ENCODE measurements around the gene ARHGAP26. TPM values are rescaled to one million over a fixed set of nuclear protein-coding genes. Genes with fewer than 3 reads are reported as not detected.

The ARHGAP26 gene
- total and polyA plus RNA-seq, 4 experiments from 2014 or later: 2.0 to 22.7 (median 17.3) TPM

DNA sequence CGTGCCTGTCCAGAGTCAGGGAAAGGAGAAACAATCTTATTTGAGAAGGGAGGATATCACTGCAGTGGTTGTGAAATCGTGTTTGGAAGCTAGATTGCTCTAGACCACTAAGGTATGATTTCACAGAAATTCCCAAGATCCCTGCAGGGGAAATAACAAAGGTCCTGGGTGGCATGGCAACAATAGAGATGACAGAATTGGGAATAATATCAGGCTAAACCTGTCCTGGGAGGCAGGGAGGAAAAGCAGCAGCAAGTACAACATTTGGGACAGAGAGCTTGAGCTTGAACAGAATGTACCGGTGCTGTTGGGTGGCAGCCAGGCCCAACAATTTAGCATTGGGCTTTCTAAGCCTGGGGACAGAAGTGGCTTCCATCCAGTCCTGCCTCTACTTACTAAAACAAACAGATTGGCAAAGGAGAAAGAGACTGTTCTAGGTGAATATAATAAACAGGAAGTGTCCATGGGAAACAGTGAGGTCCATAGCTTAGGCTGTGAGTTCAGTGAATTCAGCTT lies 17.0 kb upstream of the ARHGAP26 start:
- ChIA-PET CTCF (ENCODE audit: partially characterized antibody) (interaction anchor here (1.0 to 12.8 kb wide), 8 partner anchors 8 to 131 kb away, joined by 3 to 354 read pairs (median 6); partner anchors contain the start of gene ARHGAP26), POLR2A (ENCODE audit: partially characterized antibody) (interaction anchor here (1.7 kb wide), 1 partner anchor 47 kb away, joined by 6 read pairs; no protein-coding TSS in a partner anchor)
- Mint-ChIP-seq H3K9me3 (peaks cover 0 to 2% (median 0%) of the 10 kb centered on the region in 8 donors), H3K36me3 (no peaks in the 10 kb centered on the region), H3K27me3 (peaks cover 0 to 1% of the 10 kb centered on the region in 2 donors), H3K27ac (no peak overlapping the region), H3K4me3 (no peak overlapping the region), H3K4me1 (peaks cover 2 to 11% (median 5%) of the 10 kb centered on the region in 4 donors)
- Histone ChIP-seq H3K36me3 (ENCODE audit: insufficient read depth, low read length) (no peaks in the 10 kb centered on the region), H3K4me1 (ENCODE audit: insufficient read depth, low read length) (no peaks in the 10 kb centered on the region), H3K27ac (ENCODE audit: low read depth, low read length) (no peak overlapping the region), H3K4me3 (ENCODE audit: low read length in 2 of 2) (no peak overlapping the region), H3K27me3 (ENCODE audit: insufficient read depth, low read length) (no peaks in the 10 kb centered on the region), H3K9me3 (ENCODE audit: control insufficient read depth in 1 of 2, low read length in 2 of 2) (no peaks in the 10 kb centered on the region)
- no peak for DNase-seq
- intact Hi-C loops (cut with micrococcal nuclease): no loop called here

GRCh38 chr5:142754031-142754430 lies 16.1 kb upstream of the ARHGAP26 start:
- peaks cover 0 to 2% (median 0%) of the 10 kb centered on the region in 8 donors for H3K9me3 Mint-ChIP-seq
- no peaks in the 10 kb centered on the region for H3K36me3 Mint-ChIP-seq
- no peak for DNase-seq
- peak overlapping the region in 1 of 7 donors; percentile 4 for H3K27ac Mint-ChIP-seq
- H3K4me1 Mint-ChIP-seq: peaks cover 2 to 7% (median 5%) of the 10 kb centered on the region in 4 donors
- CTCF ChIA-PET (ENCODE audit: partially characterized antibody): interaction anchor here (1.1 to 12.8 kb wide), 7 partner anchors 9 to 130 kb away, joined by 3 to 354 read pairs (median 5); partner anchors contain the start of gene ARHGAP26
- H3K4me3 Mint-ChIP-seq: no peak overlapping the region
- Histone ChIP-seq H3K36me3 (ENCODE audit: insufficient read depth, low read length) (no peaks in the 10 kb centered on the region), H3K27ac (ENCODE audit: low read depth, low read length) (no peak overlapping the region), H3K9me3 (ENCODE audit: control insufficient read depth in 1 of 2, low read length in 2 of 2) (no peaks in the 10 kb centered on the region), H3K4me1 (ENCODE audit: insufficient read depth, low read length) (no peaks in the 10 kb centered on the region), H3K4me3 (ENCODE audit: low read length in 2 of 2) (no peak overlapping the region), H3K27me3 (ENCODE audit: insufficient read depth, low read length) (no peaks in the 10 kb centered on the region)
- peaks cover 0 to 1% of the 10 kb centered on the region in 2 donors for H3K27me3 Mint-ChIP-seq
- POLR2A ChIA-PET (ENCODE audit: partially characterized antibody): interaction anchor here (0.6 to 1.7 kb wide), 2 partner anchors 46 to 113 kb away, joined by 3 to 6 read pairs; no protein-coding TSS in a partner anchor
- intact Hi-C loops (cut with micrococcal nuclease): no loop called here

GRCh38 chr5:142756576-142756975 lies 13.6 kb upstream of the ARHGAP26 start:
- H3K9me3 Mint-ChIP-seq: peaks cover 0 to 2% (median 0%) of the 10 kb centered on the region in 8 donors
- peaks cover 0 to 7% (median 3%) of the 10 kb centered on the region in 4 donors for H3K4me1 Mint-ChIP-seq
- peaks cover 0 to 1% of the 10 kb centered on the region in 2 donors for H3K27me3 Mint-ChIP-seq
- Histone ChIP-seq H3K4me1 (ENCODE audit: insufficient read depth, low read length) (no peaks in the 10 kb centered on the region), H3K9me3 (ENCODE audit: control insufficient read depth in 1 of 2, low read length in 2 of 2) (no peaks in the 10 kb centered on the region), H3K27ac (ENCODE audit: low read depth, low read length) (no peak overlapping the region), H3K4me3 (ENCODE audit: low read length in 2 of 2) (no peak overlapping the region), H3K27me3 (ENCODE audit: insufficient read depth, low read length) (no peaks in the 10 kb centered on the region), H3K36me3 (ENCODE audit: insufficient read depth, low read length) (no peaks in the 10 kb centered on the region)
- no peak for DNase-seq
- intact Hi-C loops (cut with micrococcal nuclease): no loop called here
- ChIA-PET CTCF (ENCODE audit: partially characterized antibody) (interaction anchor here (1.0 to 12.8 kb wide), 3 partner anchors 10 to 127 kb away, joined by 3 to 354 read pairs (median 3); no protein-coding TSS in a partner anchor), POLR2A (ENCODE audit: partially characterized antibody) (no interaction called here)
- H3K36me3 Mint-ChIP-seq: no peaks in the 10 kb centered on the region
- H3K4me3 Mint-ChIP-seq: no peak overlapping the region
- no peak overlapping the region for H3K27ac Mint-ChIP-seq

- no peak overlapping the region for H3K27ac ChIP-seq (ENCODE audit: low read depth, low read length)
These were observed 12.6 kb upstream of the ARHGAP26 start for GRCh38 chr5:142757564-142757963.

GRCh38 chr5:142758062-142758795 lies 11.9 kb upstream of the ARHGAP26 start:
- CTCF ChIA-PET (ENCODE audit: partially characterized antibody): interaction anchor here (0.9 to 1.3 kb wide), 3 partner anchors 10 to 39 kb away, joined by 3 to 5 read pairs (median 3); no protein-coding TSS in a partner anchor
- Histone ChIP-seq H3K9me3 (ENCODE audit: control insufficient read depth in 1 of 2, low read length in 2 of 2) (no peaks in the 10 kb centered on the region), H3K4me1 (ENCODE audit: insufficient read depth, low read length) (no peaks in the 10 kb centered on the region), H3K27me3 (ENCODE audit: insufficient read depth, low read length) (no peaks in the 10 kb centered on the region), H3K27ac (ENCODE audit: low read depth, low read length) (no peak overlapping the region), H3K36me3 (ENCODE audit: insufficient read depth, low read length) (no peaks in the 10 kb centered on the region), H3K4me3 (ENCODE audit: low read length in 2 of 2) (no peak overlapping the region)
- Mint-ChIP-seq H3K9me3 (peaks cover 0 to 2% (median 0%) of the 10 kb centered on the region in 8 donors), H3K27me3 (peaks cover 0 to 4% of the 10 kb centered on the region in 2 donors), H3K36me3 (no peaks in the 10 kb centered on the region), H3K4me1 (peaks cover 0 to 7% (median 3%) of the 10 kb centered on the region in 4 donors), H3K27ac (peak overlapping the region in 1 of 7 donors; percentile 2), H3K4me3 (no peak overlapping the region)
- DNase-seq: no peak
- POLR2A ChIA-PET (ENCODE audit: partially characterized antibody): interaction anchor here (1.8 kb wide), 1 partner anchor 12 kb away, joined by 5 read pairs; the partner anchor contains the start of gene ARHGAP26
- intact Hi-C loops (cut with micrococcal nuclease): no loop called here

More at GRCh38 chr5:142757564-142757963, 12.6 kb upstream of the ARHGAP26 start:
- POLR2A ChIA-PET (ENCODE audit: partially characterized antibody): interaction anchor here (1.8 kb wide), 1 partner anchor 12 kb away, joined by 5 read pairs; the partner anchor contains the start of gene ARHGAP26
- Mint-ChIP-seq H3K4me1 (peaks cover 0 to 7% (median 3%) of the 10 kb centered on the region in 4 donors), H3K4me3 (peak overlapping the region in 5 of 8 donors; percentile 2 to 65 (median 44)), H3K9me3 (peaks cover 0 to 2% (median 0%) of the 10 kb centered on the region in 8 donors), H3K27ac (peak overlapping the region in 2 of 7 donors; percentile 2 to 24), H3K27me3 (peaks cover 0 to 4% of the 10 kb centered on the region in 2 donors), H3K36me3 (no peaks in the 10 kb centered on the region)
- no peaks in the 10 kb centered on the region for H3K36me3 ChIP-seq (ENCODE audit: insufficient read depth, low read length)
- intact Hi-C loops (cut with micrococcal nuclease): no loop called here
- H3K4me3 ChIP-seq (ENCODE audit: low read length in 2 of 2): no peak overlapping the region
- H3K4me1 ChIP-seq (ENCODE audit: insufficient read depth, low read length): no peaks in the 10 kb centered on the region
- no peaks in the 10 kb centered on the region for H3K27me3 ChIP-seq (ENCODE audit: insufficient read depth, low read length)
- DNase-seq: no peak
- H3K9me3 ChIP-seq (ENCODE audit: control insufficient read depth in 1 of 2, low read length in 2 of 2): no peaks in the 10 kb centered on the region
- CTCF ChIA-PET (ENCODE audit: partially characterized antibody): interaction anchor here (0.9 to 1.3 kb wide), 2 partner anchors 9 to 22 kb away, joined by 3 to 5 read pairs; no protein-coding TSS in a partner anchor

- H3K27me3 ChIP-seq (ENCODE audit: insufficient read depth, low read length): no peaks in the 10 kb centered on the region
- Mint-ChIP-seq H3K27ac (no peak overlapping the region), H3K9me3 (peaks cover 0 to 2% (median 0%) of the 10 kb centered on the region in 8 donors), H3K27me3 (peaks cover 0 to 4% of the 10 kb centered on the region in 2 donors), H3K4me3 (no peak overlapping the region), H3K4me1 (peaks cover 0 to 7% (median 3%) of the 10 kb centered on the region in 4 donors), H3K36me3 (no peaks in the 10 kb centered on the region)
- no peaks in the 10 kb centered on the region for H3K9me3 ChIP-seq (ENCODE audit: control insufficient read depth in 1 of 2, low read length in 2 of 2)
- POLR2A ChIA-PET (ENCODE audit: partially characterized antibody): interaction anchor here (1.8 kb wide), 1 partner anchor 11 kb away, joined by 5 read pairs; the partner anchor contains the start of gene ARHGAP26
- no peaks in the 10 kb centered on the region for H3K4me1 ChIP-seq (ENCODE audit: insufficient read depth, low read length)
- no peak for DNase-seq
- H3K36me3 ChIP-seq (ENCODE audit: insufficient read depth, low read length): no peaks in the 10 kb centered on the region
- CTCF ChIA-PET (ENCODE audit: partially characterized antibody): interaction anchor here (0.9 to 1.3 kb wide), 3 partner anchors 10 to 39 kb away, joined by 3 to 5 read pairs (median 3); no protein-coding TSS in a partner anchor
- intact Hi-C loops (cut with micrococcal nuclease): no loop called here
- no peak overlapping the region for H3K4me3 ChIP-seq (ENCODE audit: low read length in 2 of 2)
- H3K27ac ChIP-seq (ENCODE audit: low read depth, low read length): no peak overlapping the region
These were observed 11.4 kb upstream of the ARHGAP26 start for GRCh38 chr5:142758796-142759145.

DNA sequence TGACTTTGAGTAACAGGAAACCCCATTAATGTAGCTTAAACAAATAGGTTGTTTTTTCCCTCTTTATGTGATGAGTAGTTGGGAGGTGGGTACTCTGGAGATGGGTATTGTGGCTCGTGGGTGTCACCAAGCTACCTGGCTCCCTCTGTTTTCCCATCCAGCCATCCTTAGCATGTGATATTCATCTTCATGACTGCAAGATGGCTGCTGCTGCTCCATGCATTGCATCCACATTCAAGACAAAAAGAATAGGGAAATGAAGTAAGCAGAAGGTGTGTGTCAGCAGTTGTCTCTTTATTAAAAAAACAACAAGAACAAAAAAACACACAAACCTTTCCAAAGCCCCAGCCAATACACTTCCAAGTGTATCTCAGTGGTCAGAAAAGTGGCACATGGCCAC lies 6.5 kb upstream of the ARHGAP26 start:
- Histone ChIP-seq H3K9me3 (ENCODE audit: control insufficient read depth in 1 of 2, low read length in 2 of 2) (no peaks in the 10 kb centered on the region), H3K27me3 (ENCODE audit: insufficient read depth, low read length) (no peaks in the 10 kb centered on the region), H3K4me3 (ENCODE audit: low read length in 2 of 2) (no peak overlapping the region), H3K4me1 (ENCODE audit: insufficient read depth, low read length) (no peaks in the 10 kb centered on the region), H3K36me3 (ENCODE audit: insufficient read depth, low read length) (no peaks in the 10 kb centered on the region), H3K27ac (ENCODE audit: low read depth, low read length) (no peak overlapping the region)
- no peak overlapping the region for H3K27ac Mint-ChIP-seq
- peaks cover 0 to 2% of the 10 kb centered on the region in 2 donors for H3K27me3 Mint-ChIP-seq
- H3K9me3 Mint-ChIP-seq: no peaks in the 10 kb centered on the region
- H3K4me1 Mint-ChIP-seq: no peaks in the 10 kb centered on the region
- intact Hi-C loops (cut with micrococcal nuclease): no loop called here
- no peak for DNase-seq
- H3K4me3 Mint-ChIP-seq: no peak overlapping the region
- H3K36me3 Mint-ChIP-seq: no peaks in the 10 kb centered on the region
- ChIA-PET CTCF (ENCODE audit: partially characterized antibody) (no interaction called here), POLR2A (ENCODE audit: partially characterized antibody) (no interaction called here)
